ENCODE measurements around the gene FBXO34.
"Not testable (repeated sequence)": the region's sequence is repeated elsewhere in the genome, so short reads cannot be mapped to it uniquely, and the experiment has no call there.

The FBXO34 gene

DNA sequence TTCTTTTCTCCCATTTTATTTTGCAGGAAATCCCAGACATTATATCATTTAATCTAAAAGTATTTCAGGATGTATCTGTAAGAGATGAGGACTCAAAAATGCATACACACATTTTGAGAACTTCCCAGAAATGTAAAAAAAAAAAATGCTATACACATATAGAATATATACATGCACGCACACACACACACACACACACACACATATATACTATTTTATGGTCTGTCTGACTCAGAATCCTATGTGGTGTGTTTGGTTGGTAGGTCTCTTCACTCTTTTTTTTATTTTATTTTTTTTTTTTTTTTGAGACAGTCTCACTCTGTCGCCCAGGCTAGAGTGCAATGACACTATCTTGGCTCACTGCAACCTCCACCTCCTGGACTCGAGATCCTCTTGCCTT lies 65.5 kb downstream of the FBXO34 start:
- TF ChIP-seq, protein P1, sequence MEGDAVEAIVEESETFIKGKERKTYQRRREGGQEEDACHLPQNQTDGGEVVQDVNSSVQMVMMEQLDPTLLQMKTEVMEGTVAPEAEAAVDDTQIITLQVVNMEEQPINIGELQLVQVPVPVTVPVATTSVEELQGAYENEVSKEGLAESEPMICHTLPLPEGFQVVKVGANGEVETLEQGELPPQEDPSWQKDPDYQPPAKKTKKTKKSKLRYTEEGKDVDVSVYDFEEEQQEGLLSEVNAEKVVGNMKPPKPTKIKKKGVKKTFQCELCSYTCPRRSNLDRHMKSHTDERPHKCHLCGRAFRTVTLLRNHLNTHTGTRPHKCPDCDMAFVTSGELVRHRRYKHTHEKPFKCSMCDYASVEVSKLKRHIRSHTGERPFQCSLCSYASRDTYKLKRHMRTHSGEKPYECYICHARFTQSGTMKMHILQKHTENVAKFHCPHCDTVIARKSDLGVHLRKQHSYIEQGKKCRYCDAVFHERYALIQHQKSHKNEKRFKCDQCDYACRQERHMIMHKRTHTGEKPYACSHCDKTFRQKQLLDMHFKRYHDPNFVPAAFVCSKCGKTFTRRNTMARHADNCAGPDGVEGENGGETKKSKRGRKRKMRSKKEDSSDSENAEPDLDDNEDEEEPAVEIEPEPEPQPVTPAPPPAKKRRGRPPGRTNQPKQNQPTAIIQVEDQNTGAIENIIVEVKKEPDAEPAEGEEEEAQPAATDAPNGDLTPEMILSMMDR (IDR thresholded peaks at IDR 0.05; ENCODE audit: control insufficient read depth, insufficient read depth, low read depth, low read length, missing control alignments) = no peak
- no peak overlapping the region for H3K4me3 ChIP-seq (ENCODE audit: control insufficient read depth, low read depth, low read length)
- no peak for DNase-seq (ENCODE audit: low read depth)

DNA sequence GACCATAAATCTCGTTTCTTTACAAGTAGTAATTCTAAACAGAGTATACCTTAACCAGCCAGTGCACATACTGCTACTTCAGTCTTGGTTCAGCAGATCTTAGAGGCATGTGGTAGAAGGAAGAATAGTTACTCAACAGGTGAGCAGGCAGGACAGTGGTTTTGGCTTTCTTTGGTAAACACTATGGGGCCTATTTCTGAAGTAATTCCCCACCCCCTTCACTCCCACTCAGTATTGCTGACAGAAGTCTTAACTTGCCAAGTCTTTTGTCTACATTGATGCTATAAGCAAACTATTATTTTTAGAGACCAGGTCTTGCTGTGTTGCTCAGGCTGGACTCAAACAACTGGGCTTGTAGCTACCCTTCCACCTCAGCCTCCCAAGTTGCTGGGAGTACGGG lies 68.5 kb downstream of the FBXO34 start:
- TF ChIP-seq, protein P1 (IDR thresholded peaks at IDR 0.05; ENCODE audit: control insufficient read depth, insufficient read depth, low read depth, low read length, missing control alignments) = no peak
- DNase-seq (ENCODE audit: low read depth) = no peak
- H3K4me3 ChIP-seq (ENCODE audit: control insufficient read depth, low read depth, low read length) = no peak overlapping the region

DNA sequence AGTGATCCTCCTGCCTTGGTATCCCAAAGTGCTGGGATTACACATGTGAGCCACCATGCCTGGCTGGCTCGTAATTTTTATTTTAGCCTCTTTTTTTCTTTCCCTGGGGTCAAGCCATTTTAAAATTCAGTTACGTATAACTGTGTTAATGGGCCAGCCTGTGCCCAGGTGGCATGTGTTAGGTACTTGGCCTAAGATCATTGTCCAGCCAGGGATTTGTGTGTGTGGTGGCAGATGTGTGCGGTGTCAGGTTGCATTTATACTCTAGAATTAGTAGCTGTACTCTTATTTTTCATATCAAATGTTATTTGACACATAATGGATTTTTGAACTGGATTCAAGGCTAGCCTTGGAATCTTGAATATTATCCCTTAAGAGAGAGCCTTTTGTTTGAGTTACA lies 69.3 kb downstream of the FBXO34 start:
- no peak for DNase-seq (ENCODE audit: low read depth)
- TF ChIP-seq, protein P1 (IDR thresholded peaks at IDR 0.05; ENCODE audit: control insufficient read depth, insufficient read depth, low read depth, low read length, missing control alignments) = no peak
- no peak overlapping the region for H3K4me3 ChIP-seq (ENCODE audit: control insufficient read depth, low read depth, low read length)

DNA sequence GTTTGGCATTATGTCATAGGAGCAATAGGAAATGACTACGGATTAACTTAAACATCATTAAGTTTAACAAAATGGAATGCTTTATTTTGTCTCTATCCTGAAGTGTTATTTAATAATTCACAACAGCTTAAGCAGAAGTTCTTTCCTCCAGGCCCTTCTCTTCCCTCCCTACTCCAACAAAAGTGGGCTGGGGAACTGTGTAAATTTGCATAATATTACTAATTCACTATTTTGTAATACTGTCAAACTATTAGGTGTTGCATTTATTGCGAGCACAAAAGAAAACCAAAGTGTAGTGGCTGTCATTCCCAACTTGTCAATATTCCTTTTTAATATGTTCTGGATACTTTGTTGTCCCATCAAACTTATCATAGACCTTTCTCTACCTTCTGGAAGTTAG lies 70.6 kb downstream of the FBXO34 start:
- TF ChIP-seq, protein P1 (IDR thresholded peaks at IDR 0.05; ENCODE audit: control insufficient read depth, insufficient read depth, low read depth, low read length, missing control alignments) = no peak
- H3K4me3 ChIP-seq (ENCODE audit: control insufficient read depth, low read depth, low read length) = no peak overlapping the region
- DNase-seq (ENCODE audit: low read depth) = no peak

DNA sequence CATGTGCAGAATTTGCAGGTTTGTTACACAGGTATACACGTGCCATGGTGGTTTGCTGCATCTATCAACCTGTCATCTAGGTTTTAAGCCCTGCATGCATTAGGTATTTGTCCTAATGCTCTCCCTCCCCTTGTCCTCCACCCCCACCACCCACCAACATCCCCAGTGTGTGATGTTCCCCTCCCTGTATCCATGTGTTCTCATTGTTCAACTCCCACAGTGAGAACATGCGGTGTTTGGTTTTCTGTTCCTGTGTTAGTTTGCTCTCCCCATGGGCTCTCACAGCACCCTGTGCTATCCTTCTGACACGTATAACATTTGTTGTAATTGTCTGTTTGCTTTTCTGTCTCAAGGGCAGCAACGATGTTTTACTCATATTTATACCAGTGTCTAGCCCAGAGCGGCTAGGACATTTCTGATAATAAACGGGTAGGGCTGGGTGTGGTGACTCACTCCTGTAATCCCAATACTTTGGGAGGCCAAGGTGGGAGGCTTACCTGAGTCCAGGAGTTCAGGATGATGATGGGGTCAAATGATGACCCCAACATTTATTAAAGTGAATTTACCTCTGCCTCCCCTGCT lies 73.5 kb downstream of the FBXO34 start:
- not testable (repeated sequence) for DNase-seq (ENCODE audit: low read depth); H3K4me3 ChIP-seq (ENCODE audit: control insufficient read depth, low read depth, low read length)

DNA sequence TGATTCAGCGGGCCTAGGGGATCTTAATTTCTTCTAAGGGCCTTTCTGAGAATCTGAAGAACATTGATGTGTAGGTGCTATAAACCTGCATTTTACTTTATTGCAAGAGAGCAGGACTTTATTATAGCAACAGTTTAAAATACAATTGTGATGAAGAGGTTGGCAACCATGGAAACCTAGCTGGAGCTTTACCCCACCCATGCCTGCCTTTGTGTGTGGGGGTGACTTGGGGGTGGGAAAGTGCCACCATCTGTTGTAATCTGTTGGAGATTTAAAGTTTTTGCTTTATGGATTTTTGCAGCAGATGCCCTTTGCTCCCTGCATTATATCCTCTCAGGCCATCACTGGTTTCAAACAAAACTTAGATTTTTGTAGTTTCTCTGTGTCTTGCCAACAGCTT lies 75.8 kb downstream of the FBXO34 start:
- TF ChIP-seq, protein P1 (IDR thresholded peaks at IDR 0.05; ENCODE audit: control insufficient read depth, insufficient read depth, low read depth, low read length, missing control alignments) = no peak
- DNase-seq (ENCODE audit: low read depth) = no peak
- H3K4me3 ChIP-seq (ENCODE audit: control insufficient read depth, low read depth, low read length) = no peak overlapping the region

DNA sequence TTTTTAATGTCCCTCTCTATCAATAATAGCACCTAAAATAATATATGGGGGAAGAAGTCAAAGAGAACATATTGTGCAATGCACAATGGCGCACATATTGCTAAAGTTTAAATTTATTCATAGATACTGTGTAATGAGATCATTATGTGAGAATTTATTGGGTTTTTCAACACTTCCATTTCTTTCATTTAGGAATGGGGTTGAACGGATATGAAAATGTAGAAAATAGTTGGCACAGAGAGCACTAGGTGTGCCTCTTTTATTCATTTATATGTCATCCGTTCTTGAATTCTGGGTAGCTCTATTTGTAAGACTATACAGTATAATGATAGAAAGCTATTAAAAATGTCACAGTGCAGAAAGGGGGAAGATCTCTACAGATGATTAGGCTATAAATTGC lies 76.5 kb downstream of the FBXO34 start:
- TF ChIP-seq, protein P1 (IDR thresholded peaks at IDR 0.05; ENCODE audit: control insufficient read depth, insufficient read depth, low read depth, low read length, missing control alignments) = no peak
- no peak for DNase-seq (ENCODE audit: low read depth)
- no peak overlapping the region for H3K4me3 ChIP-seq (ENCODE audit: control insufficient read depth, low read depth, low read length)
